GM23248 (cell line): ENCODE measurements around the gene CHCHD4. TPM values are rescaled to one million over a fixed set of nuclear protein-coding genes. Genes with fewer than 3 reads are reported as not detected.
"Not testable (repeated sequence)": the region's sequence is repeated elsewhere in the genome, so short reads cannot be mapped to it uniquely, and the experiment has no call there.

Experiments used
- DNase-seq: peaks from one replicate; pipeline ENCODE4 v3.0.0-alpha.2; 2015
- H2AFZ ChIP-seq: fragments of 200-600 bp; sonication (generic); 2 replicates; pipeline ENCODE4 v1.6.1; 2016; ENCODE audit warnings: antibody characterized with exemption
- H3F3A ChIP-seq: fragments of 200-600 bp; sonication (generic); 2 replicates; pipeline ENCODE4 v1.6.1; 2016; ENCODE audit warnings: mild to moderate bottlenecking, antibody characterized with exemption, mixed run types; ENCODE audit not compliant: insufficient read depth
- H3K27ac ChIP-seq: fragments of 200-600 bp; sonication (generic); 2 replicates; pipeline ENCODE4 v1.5.1; 2016; ENCODE audit warnings: mild to moderate bottlenecking
- H3K27me3 ChIP-seq: fragments of 200-600 bp; sonication (generic); replicated peaks from 2 replicates; pipeline ENCODE4 v1.6.1; 2016; ENCODE audit warnings: mild to moderate bottlenecking; ENCODE audit not compliant: insufficient read depth
- H3K36me3 ChIP-seq: fragments of 200-600 bp; sonication (generic); 2 replicates; pipeline ENCODE4 v1.6.1; 2016; ENCODE audit warnings: low read depth, mild to moderate bottlenecking
- H3K4me1 ChIP-seq: fragments of 200-600 bp; sonication (generic); 2 replicates; pipeline ENCODE4 v1.6.1; 2016; ENCODE audit warnings: mild to moderate bottlenecking; ENCODE audit not compliant: insufficient read depth
- H3K4me2 ChIP-seq: fragments of 200-600 bp; sonication (generic); one replicate; pipeline ENCODE4 v1.6.1; 2016; ENCODE audit warnings: mild to moderate bottlenecking; ENCODE audit not compliant: unreplicated experiment
- H3K4me3 ChIP-seq: fragments of 200-600 bp; sonication (generic); 2 replicates; pipeline ENCODE4 v1.5.1; 2016; ENCODE audit warnings: mild to moderate bottlenecking
- H3K79me2 ChIP-seq: fragments of 200-600 bp; sonication (generic); 2 replicates; pipeline ENCODE4 v1.6.1; 2016; ENCODE audit warnings: mild to moderate bottlenecking; ENCODE audit not compliant: insufficient read depth
- H3K9ac ChIP-seq: fragments of 200-600 bp; sonication (generic); 2 replicates; pipeline ENCODE4 v1.6.1; 2016; ENCODE audit warnings: mild to moderate bottlenecking
- H3K9me2 ChIP-seq: fragments of 200-600 bp; sonication (generic); 2 replicates; pipeline ENCODE4 v1.6.1; 2016; ENCODE audit warnings: mixed run types, mild to moderate bottlenecking, moderate library complexity; ENCODE audit not compliant: insufficient read depth
- H3K9me3 ChIP-seq: fragments of 200-600 bp; sonication (generic); one replicate; pipeline ENCODE4 v1.6.1; 2017; ENCODE audit warnings: low read depth
- H4K20me1 ChIP-seq: fragments of 200-600 bp; sonication (generic); 2 replicates; pipeline ENCODE4 v1.6.0; 2016; ENCODE audit not compliant: insufficient read depth
- EZH2 ChIP-seq: fragments of 200-600 bp; sonication (generic); IDR thresholded peaks from 2 replicates; pipeline ENCODE4 v1.6.1; 2018; ENCODE audit warnings: antibody characterized with exemption, mild to moderate bottlenecking; ENCODE audit not compliant: insufficient read depth, poor library complexity, severe bottlenecking
- EZH2phosphoT487 ChIP-seq: fragments of 200-600 bp; sonication (generic); IDR thresholded peaks from 2 replicates; pipeline ENCODE4 v1.6.1; 2018; ENCODE audit warnings: antibody characterized with exemption, moderate library complexity, mild to moderate bottlenecking, low read depth; ENCODE audit not compliant: insufficient read depth
- WGBS, 2 experiments: methylation state at CpG; one replicate each; pipeline ENCODE4 v1.1.6; 2015 to 2017; ENCODE audit warnings: low lambda C conversion rate in 2 of 2, low coverage in 1 of 2; ENCODE audit errors: missing lambda C conversion rate in 2 of 2; 5-methylcytosine and 5-hydroxymethylcytosine counted together
- in situ Hi-C: fragments of 300-500 bp; cut with MboI; formaldehyde crosslinking; loops from 2 replicates; pipeline ENCODE4 v1.15.0; 2020
- polyA plus RNA-seq: library from polyadenylated mRNA; unstranded; fragments of >200 nt; fragmentation: Nextera tagmentation; extraction: Ambion mirVana; gene quantifications from 2 replicates; pipeline ENCODE4 v1.2.1, GENCODE V29; 2016
- total RNA-seq: library from RNA; depleted of rRNA; stranded (reverse); fragments of >200 nt; shearing (Covaris generic); gene quantifications from 2 replicates; pipeline ENCODE4 v1.2.3, GENCODE V29; 2014

CHCHD4 gene
- total and polyA plus RNA-seq, 2 experiments from 2014 or later = 12.3 to 15.1 TPM

- H2AFZ ChIP-seq = no peak overlapping the region
- no peak for DNase-seq
- WGBS, 2 experiments = 41 to 51% methylated on average over 5 of the region's 5 CpGs
Measured at GRCh38 chr3:14097616-14098391, 26.9 kb downstream of the CHCHD4 start.

GRCh38 chr3:14096742-14097141 lies 27.9 kb downstream of the CHCHD4 start:
- Histone ChIP-seq H2AFZ (no peak overlapping the region), H3K4me1 (no peaks in the 10 kb centered on the region), H3K79me2 (no peaks in the 10 kb centered on the region), H3K4me2 (no peak overlapping the region), H3K4me3 (no peak overlapping the region), H3K27me3 (no peaks in the 10 kb centered on the region), H3K9me2 (no peaks in the 10 kb centered on the region), H4K20me1 (no peaks in the 10 kb centered on the region), H3K27ac (no peak overlapping the region), H3K9ac (no peak overlapping the region), H3F3A (no peaks in the 10 kb centered on the region), H3K36me3 (no peaks in the 10 kb centered on the region), H3K9me3 (no peaks in the 10 kb centered on the region)
- no peak for TF ChIP-seq EZH2
- TF ChIP-seq EZH2phosphoT487 = no peak
- DNase-seq = no peak
- 44 to 46% methylated on average over 3 of the region's 3 CpGs for WGBS, 2 experiments
- in situ Hi-C loops = no loop called here

More at GRCh38 chr3:14097616-14098391, 26.9 kb downstream of the CHCHD4 start:
- no peak overlapping the region for H3K4me3 ChIP-seq
- H3K9me2 ChIP-seq = no peaks in the 10 kb centered on the region
- no peak overlapping the region for H3K9ac ChIP-seq
- in situ Hi-C loops = no loop called here
- TF ChIP-seq EZH2 = no peak
- no peak for TF ChIP-seq EZH2phosphoT487
- no peaks in the 10 kb centered on the region for H3F3A ChIP-seq
- no peaks in the 10 kb centered on the region for H3K4me1 ChIP-seq
- no peaks in the 10 kb centered on the region for H3K79me2 ChIP-seq
- H3K27me3 ChIP-seq = no peaks in the 10 kb centered on the region
- no peak overlapping the region for H3K4me2 ChIP-seq
- H3K27ac ChIP-seq = no peak overlapping the region
- H3K36me3 ChIP-seq = no peaks in the 10 kb centered on the region
- H3K9me3 ChIP-seq = no peaks in the 10 kb centered on the region
- no peaks in the 10 kb centered on the region for H4K20me1 ChIP-seq

- DNase-seq = no peak
- Histone ChIP-seq H3K4me3 (no peak overlapping the region), H4K20me1 (no peaks in the 10 kb centered on the region), H3K27ac (no peak overlapping the region), H3F3A (no peaks in the 10 kb centered on the region), H3K27me3 (no peaks in the 10 kb centered on the region), H3K4me1 (no peaks in the 10 kb centered on the region), H3K9me2 (no peaks in the 10 kb centered on the region), H3K79me2 (no peaks in the 10 kb centered on the region), H3K4me2 (no peak overlapping the region), H3K9ac (no peak overlapping the region), H3K9me3 (no peaks in the 10 kb centered on the region), H3K36me3 (no peaks in the 10 kb centered on the region), H2AFZ (no peak overlapping the region)
- TF ChIP-seq EZH2 = no peak
- in situ Hi-C loops = no loop called here
Measured at GRCh38 chr3:14093831-14094230, 30.8 kb downstream of the CHCHD4 start.

- no peak for TF ChIP-seq EZH2phosphoT487
- no peak for TF ChIP-seq EZH2
- Histone ChIP-seq H3K27me3 (no peaks in the 10 kb centered on the region), H3K9me2 (no peaks in the 10 kb centered on the region), H3K9me3 (no peaks in the 10 kb centered on the region), H3F3A (no peaks in the 10 kb centered on the region), H3K4me2 (no peak overlapping the region), H3K27ac (no peak overlapping the region), H3K4me1 (no peaks in the 10 kb centered on the region), H3K4me3 (no peak overlapping the region), H4K20me1 (no peaks in the 10 kb centered on the region), H3K79me2 (no peaks in the 10 kb centered on the region), H3K9ac (no peak overlapping the region), H3K36me3 (no peaks in the 10 kb centered on the region), H2AFZ (no peak overlapping the region)
- in situ Hi-C loops = no loop called here
- WGBS, 2 experiments = 95 to 96% methylated on average over 2 of the region's 2 CpGs
- no peak for DNase-seq
Measured at GRCh38 chr3:14092464-14092863, 32.2 kb downstream of the CHCHD4 start.

GRCh38 chr3:14091959-14092358 lies 32.7 kb downstream of the CHCHD4 start:
- H3K4me3 ChIP-seq, H3K79me2 ChIP-seq, H4K20me1 ChIP-seq, DNase-seq, H3F3A ChIP-seq, H3K36me3 ChIP-seq, H3K4me2 ChIP-seq, H3K9ac ChIP-seq, H2AFZ ChIP-seq, H3K9me3 ChIP-seq, H3K4me1 ChIP-seq, H3K27me3 ChIP-seq, H3K9me2 ChIP-seq, in situ Hi-C loops, H3K27ac ChIP-seq: not testable (repeated sequence)
- 22 to 34% methylated on average over 3 to 5 of the region's 5 CpGs for WGBS, 2 experiments

- DNase-seq, H3K9ac ChIP-seq, H3K9me3 ChIP-seq, H3K27me3 ChIP-seq, H2AFZ ChIP-seq, H3K4me3 ChIP-seq, H3K79me2 ChIP-seq, H3K4me1 ChIP-seq, H3K9me2 ChIP-seq, H3F3A ChIP-seq, H3K4me2 ChIP-seq, H3K27ac ChIP-seq, H4K20me1 ChIP-seq, in situ Hi-C loops, H3K36me3 ChIP-seq: not testable (repeated sequence)
- WGBS, 2 experiments = 41 to 45% methylated on average over 5 of the region's 5 CpGs
Measured at GRCh38 chr3:14087461-14087860, 37.2 kb downstream of the CHCHD4 start.
